ENCODE measurements around the gene SEMA4G.

- no peak for TF ChIP-seq CTCF (IDR thresholded peaks at IDR 0.05; ENCODE audit: insufficient read depth, low read length, poor library complexity, severe bottlenecking)
- no peak for TF ChIP-seq EZH2phosphoT487 (conservative IDR thresholded peaks at IDR 0.05; ENCODE audit: low read length)
Measured at GRCh38 chr10:100999742-101000126, 30.4 kb downstream of the SEMA4G start, which contains the start of gene LZTS2.
